Brain microvascular endothelial cell (primary cell): ENCODE measurements around the gene NLRC5.

ENCODE experiments used
- DNase-seq: peaks from one replicate; pipeline ENCODE4 v3.0.0-alpha.2; 2020
- H3K27ac ChIP-seq: fragments of 250-450 bp; sonication (Bioruptor Pico); 2 replicates; pipeline ENCODE4 v1.5.1; 2020; ENCODE audit warnings: mild to moderate bottlenecking, moderate library complexity
- H3K27me3 ChIP-seq: fragments of 250-450 bp; sonication (Bioruptor Pico); replicated peaks from 2 replicates; pipeline ENCODE4 v1.5.1; 2020; ENCODE audit warnings: mild to moderate bottlenecking
- H3K36me3 ChIP-seq: fragments of 250-450 bp; sonication (Bioruptor Pico); replicated peaks from 2 replicates; pipeline ENCODE4 v1.5.1; 2020; ENCODE audit warnings: mild to moderate bottlenecking
- H3K4me3 ChIP-seq: 2 replicates; pipeline ENCODE4 v1.5.1; 2011; ENCODE audit warnings: low read depth, mild to moderate bottlenecking, control low read depth, low read length, moderate library complexity
- in situ Hi-C: cut with HindIII; loops from 2 replicates; pipeline ENCODE4 v1.10.0; 2017; ENCODE audit warnings: low sequenced_read_pairs, low pct_ligation_motif_present
- TF ChIP-seq, protein P1 (sequence below): IDR thresholded peaks from 2 replicates; pipeline ENCODE4 v1.5.1; 2011; ENCODE audit warnings: low read depth, mild to moderate bottlenecking, moderate library complexity, low read length, control low read depth, inconsistent platforms; ENCODE audit errors: missing control alignments

Gene NLRC5

DNA sequence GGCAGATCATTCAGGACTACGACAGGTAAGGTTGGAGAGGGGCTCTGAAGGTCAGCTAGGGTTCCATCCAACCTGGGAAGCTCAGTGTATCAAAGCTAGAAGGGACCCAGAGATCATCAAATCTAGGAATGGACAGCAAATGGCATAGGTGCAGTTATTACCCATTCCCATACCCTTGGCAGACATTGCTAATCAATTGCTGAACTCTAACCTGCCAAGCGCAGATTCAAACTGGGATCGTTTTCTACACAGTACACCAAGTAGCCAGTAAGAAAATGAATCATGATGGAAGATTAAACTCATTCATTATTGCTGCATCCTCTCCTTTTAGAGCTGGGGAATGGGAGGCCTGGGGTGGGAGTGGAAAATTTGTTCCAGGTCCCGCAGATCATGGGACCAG is 136.6 kb downstream of the NLRC5 start:
- TF ChIP-seq, protein P1, sequence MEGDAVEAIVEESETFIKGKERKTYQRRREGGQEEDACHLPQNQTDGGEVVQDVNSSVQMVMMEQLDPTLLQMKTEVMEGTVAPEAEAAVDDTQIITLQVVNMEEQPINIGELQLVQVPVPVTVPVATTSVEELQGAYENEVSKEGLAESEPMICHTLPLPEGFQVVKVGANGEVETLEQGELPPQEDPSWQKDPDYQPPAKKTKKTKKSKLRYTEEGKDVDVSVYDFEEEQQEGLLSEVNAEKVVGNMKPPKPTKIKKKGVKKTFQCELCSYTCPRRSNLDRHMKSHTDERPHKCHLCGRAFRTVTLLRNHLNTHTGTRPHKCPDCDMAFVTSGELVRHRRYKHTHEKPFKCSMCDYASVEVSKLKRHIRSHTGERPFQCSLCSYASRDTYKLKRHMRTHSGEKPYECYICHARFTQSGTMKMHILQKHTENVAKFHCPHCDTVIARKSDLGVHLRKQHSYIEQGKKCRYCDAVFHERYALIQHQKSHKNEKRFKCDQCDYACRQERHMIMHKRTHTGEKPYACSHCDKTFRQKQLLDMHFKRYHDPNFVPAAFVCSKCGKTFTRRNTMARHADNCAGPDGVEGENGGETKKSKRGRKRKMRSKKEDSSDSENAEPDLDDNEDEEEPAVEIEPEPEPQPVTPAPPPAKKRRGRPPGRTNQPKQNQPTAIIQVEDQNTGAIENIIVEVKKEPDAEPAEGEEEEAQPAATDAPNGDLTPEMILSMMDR: no peak

DNA sequence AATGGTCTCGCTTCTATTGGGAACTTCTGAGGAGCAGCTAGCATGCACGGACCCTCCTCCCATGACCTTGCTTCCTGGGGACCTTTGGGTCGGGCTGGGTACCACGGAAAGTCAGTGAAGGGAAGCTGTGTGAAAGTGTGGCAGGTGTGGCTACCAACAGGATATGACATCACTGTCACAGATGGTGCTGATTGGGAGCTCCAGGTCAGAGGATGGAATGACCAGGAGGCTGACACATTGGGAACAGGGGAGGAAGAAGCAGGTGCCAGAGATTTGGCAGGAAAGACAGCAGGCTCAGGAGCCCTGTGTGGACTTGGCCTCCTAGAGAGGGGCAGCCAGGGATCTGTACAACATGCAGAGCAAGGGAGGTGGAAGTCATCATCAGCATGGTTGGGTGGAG is 137.1 kb downstream of the NLRC5 start:
- Histone ChIP-seq H3K27me3 (no peaks in the 10 kb centered on the region), H3K27ac (no peak overlapping the region), H3K4me3 (no peak overlapping the region), H3K36me3 (peaks cover 5% of the 10 kb centered on the region)
- no peak for DNase-seq
- TF ChIP-seq, protein P1: no peak
- in situ Hi-C loops: no loop called here

More for the DNA sequence above, 136.6 kb downstream of the NLRC5 start:
- no peaks in the 10 kb centered on the region for H3K27me3 ChIP-seq
- in situ Hi-C loops: no loop called here
- DNase-seq: no peak
- H3K4me3 ChIP-seq: no peak overlapping the region
- H3K27ac ChIP-seq: no peak overlapping the region
- H3K36me3 ChIP-seq: peaks cover 5% of the 10 kb centered on the region

GRCh38 chr16:57127037-57127763 is 137.8 kb downstream of the NLRC5 start:
- DNase-seq: no peak
- in situ Hi-C loops: no loop called here
- TF ChIP-seq, protein P1: no peak
- Histone ChIP-seq H3K36me3 (no peaks in the 10 kb centered on the region), H3K27me3 (no peaks in the 10 kb centered on the region), H3K27ac (no peak overlapping the region), H3K4me3 (no peak overlapping the region)

DNA sequence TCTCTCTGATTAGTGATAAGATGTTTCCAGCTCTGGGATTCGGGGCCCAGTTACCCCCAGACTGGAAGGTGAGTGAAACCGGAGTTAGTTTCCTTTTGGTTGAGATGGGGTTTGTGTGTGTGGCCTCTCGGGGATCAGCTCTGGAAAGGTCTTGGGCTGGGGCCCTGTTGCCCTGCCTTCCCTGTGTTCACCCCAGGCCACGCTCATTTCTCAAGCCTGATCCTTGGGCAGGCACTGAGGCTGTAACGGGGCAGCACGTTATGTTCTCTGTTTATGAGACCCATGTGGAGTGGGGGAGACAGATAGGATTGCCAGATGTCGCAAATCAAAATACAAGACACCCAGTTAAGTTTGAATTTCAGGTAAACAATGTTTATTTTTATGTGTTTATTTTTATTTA is 138.5 kb downstream of the NLRC5 start:
- no peak overlapping the region for H3K4me3 ChIP-seq
- H3K27ac ChIP-seq: no peak overlapping the region
- in situ Hi-C loops: no loop called here
- no peak for DNase-seq
- TF ChIP-seq, protein P1: no peak
- no peaks in the 10 kb centered on the region for H3K27me3 ChIP-seq
- no peaks in the 10 kb centered on the region for H3K36me3 ChIP-seq

- Histone ChIP-seq H3K4me3 (no peak overlapping the region), H3K27ac (no peak overlapping the region), H3K27me3 (no peaks in the 10 kb centered on the region), H3K36me3 (no peaks in the 10 kb centered on the region)
- TF ChIP-seq, protein P1: no peak
- no peak for DNase-seq
- in situ Hi-C loops: no loop called here
Observed at GRCh38 chr16:57128771-57129389, 139.5 kb downstream of the NLRC5 start.
